Astrocyte (in vitro differentiated cells and primary cell): ENCODE results near the gene PERM1. TPM values are rescaled to one million over a fixed set of nuclear protein-coding genes. Genes with fewer than 3 reads are reported as not detected.
A peak's percentile ranks its signal among the peaks of the same experiment; 100 is the strongest.

ENCODE experiments used
- DNase-seq: peaks from one replicate; pipeline ENCODE4 v3.0.0-alpha.2; 2010; ENCODE audit warnings: low read depth
- FAIRE-seq: peaks from 2 replicates; lab custom pipeline; 2011; peaks lifted over from hg19 to GRCh38; lab: Jason Lieb, UNC
- H2AFZ ChIP-seq: 2 replicates; pipeline ENCODE4 v1.6.0; 2012; ENCODE audit warnings: low read depth, low read length, inconsistent platforms
- H3K27ac ChIP-seq: 2 replicates; pipeline ENCODE4 v1.5.1; 2011; ENCODE audit warnings: low read depth, low read length, inconsistent platforms
- H3K27me3 ChIP-seq: 2 replicates; pipeline ENCODE4 v1.6.0; 2011; ENCODE audit warnings: low read length, inconsistent platforms; ENCODE audit not compliant: insufficient read depth
- H3K36me3 ChIP-seq: 2 replicates; pipeline ENCODE4 v1.5.1; 2011; ENCODE audit warnings: low read length, inconsistent platforms; ENCODE audit not compliant: insufficient read depth
- H3K4me1 ChIP-seq: 2 replicates; pipeline ENCODE4 v1.5.1; 2011; ENCODE audit warnings: low read length, inconsistent platforms; ENCODE audit not compliant: insufficient read depth
- H3K4me2 ChIP-seq: 2 replicates; pipeline ENCODE4 v1.6.0; 2012; ENCODE audit warnings: low read length, inconsistent platforms
- H3K4me3 ChIP-seq: 2 replicates; pipeline ENCODE4 v1.5.1; 2011; ENCODE audit warnings: low read depth, mild to moderate bottlenecking, low read length, inconsistent platforms; ENCODE audit not compliant: insufficient read depth
- H3K79me2 ChIP-seq: 2 replicates; pipeline ENCODE4 v1.6.0; 2012; ENCODE audit warnings: mild to moderate bottlenecking, low read length, inconsistent platforms; ENCODE audit not compliant: insufficient read depth
- H3K9ac ChIP-seq: 2 replicates; pipeline ENCODE4 v1.6.0; 2012; ENCODE audit warnings: mild to moderate bottlenecking, low read length, inconsistent platforms
- H3K9me3 ChIP-seq: 2 replicates; pipeline ENCODE4 v1.5.1; 2012; ENCODE audit warnings: low read depth, mild to moderate bottlenecking, low read length, inconsistent platforms; ENCODE audit not compliant: insufficient read depth
- H4K20me1 ChIP-seq: 2 replicates; pipeline ENCODE4 v1.6.0; 2012; ENCODE audit warnings: low read length, inconsistent platforms; ENCODE audit not compliant: insufficient read depth
- H3K27ac Mint-ChIP-seq: one replicate; pipeline ENCODE4 v1.8.0; 2021; ENCODE audit warnings: mild to moderate bottlenecking, mixed read lengths; ENCODE audit not compliant: unreplicated experiment
- H3K27me3 Mint-ChIP-seq: one replicate; pipeline ENCODE4 v1.8.0; 2021; ENCODE audit warnings: low read depth, mixed read lengths; ENCODE audit not compliant: unreplicated experiment
- H3K36me3 Mint-ChIP-seq: one replicate; pipeline ENCODE4 v1.8.0; 2021; ENCODE audit warnings: low read depth, mixed read lengths; ENCODE audit not compliant: unreplicated experiment
- H3K4me1 Mint-ChIP-seq: one replicate; pipeline ENCODE4 v1.8.0; 2021; ENCODE audit warnings: low read depth, mixed read lengths; ENCODE audit not compliant: unreplicated experiment
- H3K4me3 Mint-ChIP-seq: one replicate; pipeline ENCODE4 v1.8.0; 2021; ENCODE audit warnings: mild to moderate bottlenecking, moderate library complexity, mixed read lengths; ENCODE audit not compliant: unreplicated experiment
- H3K9me3 Mint-ChIP-seq: one replicate; pipeline ENCODE4 v1.8.0; 2021; ENCODE audit warnings: mild to moderate bottlenecking, mixed read lengths; ENCODE audit not compliant: unreplicated experiment
- CTCF ChIP-seq: IDR thresholded peaks from 2 replicates; pipeline ENCODE4 v1.5.1; 2011; ENCODE audit warnings: low read depth, mild to moderate bottlenecking, inconsistent platforms, low read length, moderate library complexity; ENCODE audit not compliant: insufficient read depth
- EZH2 ChIP-seq: IDR thresholded peaks from 2 replicates; pipeline ENCODE4 v1.6.1; 2012; ENCODE audit warnings: mild to moderate bottlenecking, low read length, inconsistent platforms; ENCODE audit not compliant: insufficient read depth
- total RNA-seq: library from RNA; stranded (reverse); gene quantifications from 2 replicates; pipeline ENCODE4 v1.2.1, GENCODE V29; 2021

Gene PERM1
- total RNA-seq, 1 donor from 2014 or later: 0.20 TPM

GRCh38 chr1:945688-946556 is 36.0 kb downstream of the PERM1 start:
- peaks cover 23% of the 10 kb centered on the region for H3K4me1 ChIP-seq
- DNase-seq (no peak), FAIRE-seq (no peak)
- no peak overlapping the region for H3K4me3 ChIP-seq
- peaks cover 2% of the 10 kb centered on the region for H3K27me3 Mint-ChIP-seq
- H4K20me1 ChIP-seq: peaks cover 50% of the 10 kb centered on the region
- H3K27me3 ChIP-seq: no peaks in the 10 kb centered on the region
- H3K27ac Mint-ChIP-seq: no peak overlapping the region
- no peak overlapping the region for H3K9ac ChIP-seq
- H3K4me2 ChIP-seq: no peak overlapping the region
- no peak overlapping the region for H3K27ac ChIP-seq
- TF ChIP-seq EZH2 (no peak), CTCF (no peak)
- H3K36me3 ChIP-seq: peaks cover 6% of the 10 kb centered on the region
- H3K79me2 ChIP-seq: peaks cover 4% of the 10 kb centered on the region
- H3K36me3 Mint-ChIP-seq: peaks cover 13% of the 10 kb centered on the region
- H3K4me1 Mint-ChIP-seq: peaks cover 4% of the 10 kb centered on the region
- no peak overlapping the region for H3K4me3 Mint-ChIP-seq
- no peak overlapping the region for H2AFZ ChIP-seq
- H3K9me3 ChIP-seq: no peaks in the 10 kb centered on the region
- H3K9me3 Mint-ChIP-seq: no peaks in the 10 kb centered on the region

GRCh38 chr1:944341-945325 is 37.3 kb downstream of the PERM1 start:
- Mint-ChIP-seq H3K27ac (no peak overlapping the region), H3K27me3 (peaks cover 2% of the 10 kb centered on the region), H3K4me3 (no peak overlapping the region), H3K9me3 (no peaks in the 10 kb centered on the region), H3K4me1 (peaks cover 4% of the 10 kb centered on the region), H3K36me3 (peaks cover 11% of the 10 kb centered on the region)
- Histone ChIP-seq H3K4me3 (no peak overlapping the region), H3K36me3 (peaks cover 3% of the 10 kb centered on the region), H2AFZ (no peak overlapping the region), H3K4me1 (peaks cover 35% of the 10 kb centered on the region), H3K79me2 (no peaks in the 10 kb centered on the region), H3K27me3 (no peaks in the 10 kb centered on the region), H3K9ac (no peak overlapping the region), H3K4me2 (peak overlapping the region; percentile 33), H4K20me1 (peaks cover 37% of the 10 kb centered on the region), H3K9me3 (no peaks in the 10 kb centered on the region), H3K27ac (no peak overlapping the region)
- TF ChIP-seq CTCF: no peak
- TF ChIP-seq EZH2: no peak
- FAIRE-seq (no peak), DNase-seq (peak; percentile 54)
